Gastrocnemius medialis (tissue), 4 donors: ENCODE measurements around the gene SYT15. TPM values are rescaled to one million over a fixed set of nuclear protein-coding genes. Genes with fewer than 3 reads are reported as not detected.
A peak's percentile ranks its signal among the peaks of the same experiment; 100 is the strongest.

Source experiments
- ATAC-seq, 2 donors: fragments of 150-250 bp; one replicate each; pipeline ENCODE4 v1.9.1; 2016
- DNase-seq, 2 donors: peaks; one replicate each; pipeline ENCODE4 v3.0.0-alpha.2; 2019
- H3K27ac ChIP-seq, 4 donors: fragments of 200-600 bp; sonication (generic); 1 replicate in 1 of 4; 2 replicates in 3 of 4; pipeline ENCODE4 v1.5.1; 2016 to 2018; ENCODE audit warnings: mild to moderate bottlenecking in 2 of 4, moderate library complexity in 1 of 4
- H3K27me3 ChIP-seq, 3 donors: fragments of 200-600 bp; sonication (generic) in 2 of 3; 1 replicate in 1 of 3; 2 replicates in 2 of 3; pipeline versions ENCODE4 v1.5.1 to v1.6.0; 2016 to 2019; ENCODE audit warnings: mild to moderate bottlenecking in 1 of 3, moderate library complexity in 1 of 3
- H3K36me3 ChIP-seq, 2 donors: fragments of 200-600 bp; sonication (generic) in 1 of 2; one replicate each; pipeline ENCODE4 v1.5.1; 2017 to 2018
- H3K4me1 ChIP-seq, 2 donors: fragments of 200-600 bp; sonication (generic) in 1 of 2; one replicate each; pipeline ENCODE4 v1.5.1; 2016 to 2017; ENCODE audit warnings: mild to moderate bottlenecking in 2 of 2
- H3K4me3 ChIP-seq, 4 donors: fragments of 200-600 bp; sonication (generic) in 3 of 4; 1 replicate in 1 of 4; 2 replicates in 3 of 4; pipeline ENCODE4 v1.5.1; 2016 to 2019; ENCODE audit warnings: mild to moderate bottlenecking in 2 of 4
- H3K9me3 ChIP-seq, 3 donors: fragments of 200-600 bp; sonication (generic) in 2 of 3; 1 replicate in 1 of 3; 2 replicates in 2 of 3; pipeline ENCODE4 v1.5.1; 2016 to 2019
- POLR2A ChIP-seq, 2 donors: fragments of 450-650 bp; IDR thresholded peaks; one replicate each; pipeline ENCODE4 v1.6.1; 2017; ENCODE audit warnings: antibody characterized with exemption in 2 of 2, mild to moderate bottlenecking in 2 of 2, moderate library complexity in 2 of 2
- in situ Hi-C, 4 donors: fragments of 200-750 bp; cut with MboI; loops; one replicate each; pipeline versions ENCODE4 v1.15.0 to v1.8.0; 2017; ENCODE audit warnings: low sequenced_read_pairs in 4 of 4
- intact Hi-C: fragments of 100-400 bp; cut with DNase I; formaldehyde crosslinking; loops from one replicate; pipeline ENCODE4 v1.15.1; 2023; ENCODE audit warnings: low total_unique reads
- total RNA-seq, 4 donors: library from RNA; depleted of rRNA; stranded (reverse); fragments of >200 nt; gene quantifications; one replicate each; pipeline versions ENCODE4 v1.1.0 to v1.2.3, GENCODE V29; 2016
- TF ChIP-seq, protein P1 (sequence below), 5 experiments: fragments of 450-650 bp in 3 of 5; fragments of 200-600 bp in 2 of 5; sonication (generic) in 2 of 5; IDR thresholded peaks in 4 of 5; conservative IDR thresholded peaks in 1 of 5; 1 replicate in 4 of 5; 2 replicates in 1 of 5; pipeline ENCODE4 v1.5.1; 2016 to 2019; ENCODE audit warnings: antibody characterized with exemption in 5 of 5, mild to moderate bottlenecking in 3 of 5, moderate library complexity in 3 of 5

Gene SYT15
- total RNA-seq, 4 donors from 2014 or later = 0.36 to 1.0 (median 0.69) TPM

DNA sequence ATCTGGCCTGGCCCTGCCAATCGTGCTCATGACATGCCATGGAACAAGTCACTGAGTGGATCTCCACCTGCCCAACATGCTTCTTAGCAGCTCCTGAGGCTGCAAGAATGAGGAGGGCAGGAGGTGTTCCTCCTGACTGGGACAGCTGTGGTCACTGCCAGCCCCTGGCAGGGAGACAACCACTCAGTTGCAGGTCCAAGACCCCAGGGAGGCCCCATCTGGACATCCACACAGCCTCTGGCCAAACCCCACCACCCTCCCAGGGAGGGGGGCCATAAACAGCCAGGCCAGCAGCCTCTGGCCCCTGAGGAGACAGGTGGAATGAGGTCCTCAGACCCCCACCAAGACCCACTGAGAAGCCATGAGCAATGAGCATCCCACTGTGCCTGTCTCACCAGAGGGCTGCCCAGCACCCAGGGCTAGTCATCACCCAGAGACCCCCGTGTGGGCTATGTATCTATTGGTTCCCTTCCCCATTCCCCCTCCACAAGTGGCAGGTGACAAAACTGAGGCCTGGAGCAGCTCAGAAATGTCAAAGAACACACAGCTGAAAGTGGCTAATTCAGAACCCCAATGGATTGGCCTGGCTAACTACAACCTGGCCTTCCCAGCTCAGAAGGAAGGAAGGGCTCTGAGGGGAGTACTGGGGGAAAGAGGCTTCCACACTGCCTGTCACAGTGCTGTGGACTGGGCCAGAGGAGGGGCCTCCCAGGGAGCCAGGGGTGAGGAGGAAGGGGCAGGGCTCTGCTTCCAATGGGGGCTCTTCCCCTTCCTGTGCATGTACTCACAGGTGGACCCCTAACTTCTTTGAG, 25.5 kb upstream of the SYT15 start:
- peaks cover 32 to 49% (median 45%) of the 10 kb centered on the region in 3 donors for H3K27me3 ChIP-seq
- no peak overlapping the region for H3K27ac ChIP-seq
- no peaks in the 10 kb centered on the region for H3K36me3 ChIP-seq
- no peak overlapping the region for H3K4me3 ChIP-seq
- H3K4me1 ChIP-seq = peaks cover 0 to 3% of the 10 kb centered on the region in 2 donors
- H3K9me3 ChIP-seq = no peaks in the 10 kb centered on the region
- intact Hi-C loops (no loop called here), in situ Hi-C loops (no loop called here)
- ATAC-seq (no peak), DNase-seq (peak in 1 of 2 donors; percentile 10)
- no peak for TF ChIP-seq POLR2A (IDR thresholded peaks at IDR 0.05)
- TF ChIP-seq, protein P1, sequence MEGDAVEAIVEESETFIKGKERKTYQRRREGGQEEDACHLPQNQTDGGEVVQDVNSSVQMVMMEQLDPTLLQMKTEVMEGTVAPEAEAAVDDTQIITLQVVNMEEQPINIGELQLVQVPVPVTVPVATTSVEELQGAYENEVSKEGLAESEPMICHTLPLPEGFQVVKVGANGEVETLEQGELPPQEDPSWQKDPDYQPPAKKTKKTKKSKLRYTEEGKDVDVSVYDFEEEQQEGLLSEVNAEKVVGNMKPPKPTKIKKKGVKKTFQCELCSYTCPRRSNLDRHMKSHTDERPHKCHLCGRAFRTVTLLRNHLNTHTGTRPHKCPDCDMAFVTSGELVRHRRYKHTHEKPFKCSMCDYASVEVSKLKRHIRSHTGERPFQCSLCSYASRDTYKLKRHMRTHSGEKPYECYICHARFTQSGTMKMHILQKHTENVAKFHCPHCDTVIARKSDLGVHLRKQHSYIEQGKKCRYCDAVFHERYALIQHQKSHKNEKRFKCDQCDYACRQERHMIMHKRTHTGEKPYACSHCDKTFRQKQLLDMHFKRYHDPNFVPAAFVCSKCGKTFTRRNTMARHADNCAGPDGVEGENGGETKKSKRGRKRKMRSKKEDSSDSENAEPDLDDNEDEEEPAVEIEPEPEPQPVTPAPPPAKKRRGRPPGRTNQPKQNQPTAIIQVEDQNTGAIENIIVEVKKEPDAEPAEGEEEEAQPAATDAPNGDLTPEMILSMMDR (IDR thresholded peaks at IDR 0.05 in 4 of 5, conservative IDR thresholded peaks at IDR 0.05 in 1 of 5) = no peak

DNA sequence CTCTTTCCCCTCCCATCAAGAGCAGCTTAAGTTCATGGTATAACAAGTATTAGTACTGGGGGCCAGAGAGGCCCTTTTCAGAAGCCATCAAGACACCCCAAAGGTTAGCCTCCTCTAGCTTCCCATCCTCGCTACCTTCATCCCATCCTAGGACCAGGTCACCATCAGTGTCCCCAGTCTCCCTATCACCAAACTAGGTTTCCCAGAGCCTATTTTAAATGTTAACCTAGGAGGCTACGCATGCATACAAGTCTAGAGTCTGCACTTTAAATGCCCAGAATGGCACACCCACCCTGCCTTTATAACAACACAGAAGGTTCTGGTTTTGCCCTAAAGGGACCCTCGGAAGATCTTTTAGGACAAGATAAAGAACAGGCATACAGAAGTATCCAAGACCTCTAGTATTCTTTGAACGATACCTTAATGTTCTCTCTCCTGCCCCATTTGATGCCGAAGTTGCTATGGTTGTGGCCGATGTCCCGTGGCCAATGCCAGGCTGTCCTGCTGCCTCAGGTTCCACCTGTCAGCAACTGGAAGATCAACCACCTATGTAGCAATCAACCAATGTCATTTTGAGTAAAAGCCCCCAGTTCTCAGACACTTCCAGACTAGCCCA, 24.7 kb upstream of the SYT15 start:
- Histone ChIP-seq H3K27me3 (peaks cover 37 to 53% (median 50%) of the 10 kb centered on the region in 3 donors), H3K9me3 (no peaks in the 10 kb centered on the region), H3K27ac (no peak overlapping the region), H3K4me3 (no peak overlapping the region), H3K36me3 (no peaks in the 10 kb centered on the region), H3K4me1 (peaks cover 0 to 3% of the 10 kb centered on the region in 2 donors)
- no peak for TF ChIP-seq POLR2A (IDR thresholded peaks at IDR 0.05)
- TF ChIP-seq, protein P1 (IDR thresholded peaks at IDR 0.05 in 4 of 5, conservative IDR thresholded peaks at IDR 0.05 in 1 of 5) = no peak
- ATAC-seq (no peak), DNase-seq (no peak)
- in situ Hi-C loops = no loop called here
- intact Hi-C loops = no loop called here

DNA sequence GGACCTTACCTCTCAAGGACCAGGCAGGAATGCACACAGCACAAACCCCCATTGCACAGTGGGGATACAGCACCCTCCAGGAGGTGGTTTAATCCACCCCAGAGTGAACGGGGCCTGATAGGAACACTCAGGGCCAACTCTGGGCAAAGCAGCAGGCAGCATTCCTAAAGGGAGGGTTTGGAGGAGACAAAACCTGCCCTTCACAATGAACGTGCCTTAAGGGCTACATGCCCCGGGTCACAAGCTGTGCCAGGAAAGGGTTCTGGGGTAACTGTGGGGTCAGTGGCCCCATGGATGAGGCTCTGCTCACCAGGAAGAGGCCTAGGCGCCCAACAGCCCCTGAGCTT, 23.6 kb upstream of the SYT15 start:
- intact Hi-C loops (no loop called here), in situ Hi-C loops (no loop called here)
- Histone ChIP-seq H3K27me3 (peaks cover 37 to 61% (median 54%) of the 10 kb centered on the region in 3 donors), H3K4me3 (no peak overlapping the region), H3K4me1 (peaks cover 0 to 3% of the 10 kb centered on the region in 2 donors), H3K36me3 (no peaks in the 10 kb centered on the region), H3K9me3 (no peaks in the 10 kb centered on the region), H3K27ac (no peak overlapping the region)
- TF ChIP-seq, protein P1 (IDR thresholded peaks at IDR 0.05 in 4 of 5, conservative IDR thresholded peaks at IDR 0.05 in 1 of 5) = no peak
- no peak for TF ChIP-seq POLR2A (IDR thresholded peaks at IDR 0.05)
- no peak for DNase-seq
- no peak for ATAC-seq

DNA sequence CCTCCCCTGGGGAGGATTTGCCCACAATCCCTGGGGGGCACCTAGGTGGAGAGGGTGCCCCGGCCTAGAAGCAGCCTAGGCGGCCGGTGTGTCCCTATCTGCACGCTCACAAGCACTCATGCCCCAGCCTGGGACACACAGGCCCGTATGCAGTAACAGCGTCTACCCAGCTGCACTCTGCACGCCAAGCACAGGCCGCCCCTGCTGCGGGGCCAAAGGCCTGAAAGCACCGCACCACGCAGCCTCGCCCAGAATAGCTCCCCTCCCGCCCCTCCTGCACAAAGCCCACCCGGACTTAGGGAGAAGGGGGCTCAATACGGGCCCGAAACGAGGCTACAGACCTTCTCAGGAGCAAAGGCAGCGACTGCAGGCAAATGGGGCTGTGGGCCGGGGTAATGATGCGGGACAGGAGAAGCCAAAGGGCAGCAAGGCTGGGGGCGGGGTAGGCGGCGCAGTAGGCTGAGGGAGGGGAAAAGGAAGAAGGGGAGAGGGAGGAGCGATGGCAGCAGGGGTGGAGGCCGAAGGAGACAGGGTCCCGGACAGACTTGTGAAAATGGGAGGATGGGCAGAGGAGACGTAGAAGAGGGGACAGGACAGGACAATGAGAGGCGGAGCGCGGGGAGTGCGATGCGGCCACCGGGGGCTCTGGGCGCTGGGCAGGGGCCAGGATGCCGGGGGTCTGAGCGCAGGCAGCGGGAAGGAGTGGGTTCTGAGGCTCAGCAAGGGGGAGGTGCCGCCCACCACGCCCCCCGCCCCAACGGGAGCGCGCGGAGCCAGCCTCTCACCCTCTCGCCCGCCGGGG, 23.0 kb upstream of the SYT15 start:
- TF ChIP-seq, protein P1 (IDR thresholded peaks at IDR 0.05 in 4 of 5, conservative IDR thresholded peaks at IDR 0.05 in 1 of 5) = no peak
- TF ChIP-seq POLR2A (IDR thresholded peaks at IDR 0.05) = no peak
- Histone ChIP-seq H3K4me3 (peak overlapping the region in 3 of 4 donors; percentile 19 to 37 (median 31)), H3K27me3 (peaks cover 37 to 66% (median 57%) of the 10 kb centered on the region in 3 donors), H3K4me1 (peaks cover 0 to 3% of the 10 kb centered on the region in 2 donors), H3K27ac (no peak overlapping the region), H3K9me3 (no peaks in the 10 kb centered on the region), H3K36me3 (no peaks in the 10 kb centered on the region)
- ATAC-seq (no peak), DNase-seq (peak; percentile 1 to 10)
- in situ Hi-C loops = no loop called here
- intact Hi-C loops = no loop called here
